HG02678 (cell line): ENCODE results near the gene SLC25A33.

Source experiments
- ATAC-seq: cut with Tn5 transposase; IDR thresholded peaks from one replicate; pipeline ENCODE4 v1.9.1; 2021; ENCODE audit warnings: mild to moderate bottlenecking, moderate library complexity; ENCODE audit not compliant: unreplicated experiment

The SLC25A33 gene

DNA sequence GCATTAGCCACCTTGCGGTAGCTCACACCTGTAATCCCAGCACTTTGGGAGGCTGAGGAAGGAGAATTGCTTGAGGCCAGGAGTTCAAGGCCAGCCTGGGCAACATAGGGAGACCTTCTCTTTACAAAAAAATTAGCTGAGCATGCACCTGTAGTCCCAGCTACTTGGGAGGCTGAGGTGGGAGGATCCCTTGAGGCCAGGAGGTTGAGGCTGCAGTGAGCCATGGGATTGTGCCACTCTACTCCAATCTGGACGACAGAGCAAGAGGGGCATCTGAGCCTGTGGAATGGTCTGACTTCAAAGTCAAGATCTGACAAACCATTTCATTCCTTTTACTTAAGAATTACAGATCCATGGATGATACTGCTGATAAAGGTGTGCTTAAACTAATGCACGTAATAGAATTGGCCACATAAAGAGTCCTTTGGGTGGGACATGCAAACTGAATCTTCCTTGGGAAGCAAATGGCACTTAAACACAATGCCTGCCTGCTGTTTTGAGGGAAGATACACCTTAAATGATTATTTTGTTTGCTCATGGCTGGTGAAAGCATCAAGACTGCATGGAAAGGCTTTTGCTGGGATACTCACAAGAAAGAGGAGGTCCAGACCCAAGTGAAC, 47.0 kb downstream of the SLC25A33 start:
- no peak for ATAC-seq

DNA sequence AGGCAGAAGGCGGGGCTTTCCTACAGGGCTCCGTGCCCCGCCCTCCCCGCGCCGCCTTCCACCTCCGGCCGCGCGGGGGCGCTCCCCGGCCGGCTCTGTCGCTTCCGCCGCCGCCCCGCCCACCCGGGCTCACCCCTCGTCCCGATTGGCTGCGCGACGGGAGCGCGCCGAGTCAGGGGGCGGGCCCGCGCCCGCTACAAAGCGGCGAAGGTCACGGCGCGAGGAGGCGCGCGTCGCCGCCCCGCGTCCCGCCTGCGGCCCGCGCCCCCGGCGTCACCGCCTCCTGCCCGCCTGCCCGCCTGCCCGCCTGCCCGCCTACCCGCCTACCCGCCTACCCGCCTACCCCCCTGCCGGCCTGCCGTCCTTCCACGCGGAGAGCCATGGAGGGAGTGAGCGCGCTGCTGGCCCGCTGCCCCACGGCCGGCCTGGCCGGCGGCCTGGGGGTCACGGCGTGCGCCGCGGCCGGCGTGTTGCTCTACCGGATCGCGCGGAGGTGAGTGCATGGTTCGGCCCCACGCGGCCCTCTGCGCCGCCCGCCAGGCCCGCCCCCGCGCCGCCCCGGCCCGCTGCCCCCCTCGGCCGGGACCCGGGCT, 49.4 kb downstream of the SLC25A33 start, which contains the start of gene TMEM201:
TSS of gene TMEM201 (plus strand) at position 361 of the 593 bp plus-strand sequence. CDS start at position 381, 20 bp downstream.
- peak; percentile 77 for ATAC-seq

DNA sequence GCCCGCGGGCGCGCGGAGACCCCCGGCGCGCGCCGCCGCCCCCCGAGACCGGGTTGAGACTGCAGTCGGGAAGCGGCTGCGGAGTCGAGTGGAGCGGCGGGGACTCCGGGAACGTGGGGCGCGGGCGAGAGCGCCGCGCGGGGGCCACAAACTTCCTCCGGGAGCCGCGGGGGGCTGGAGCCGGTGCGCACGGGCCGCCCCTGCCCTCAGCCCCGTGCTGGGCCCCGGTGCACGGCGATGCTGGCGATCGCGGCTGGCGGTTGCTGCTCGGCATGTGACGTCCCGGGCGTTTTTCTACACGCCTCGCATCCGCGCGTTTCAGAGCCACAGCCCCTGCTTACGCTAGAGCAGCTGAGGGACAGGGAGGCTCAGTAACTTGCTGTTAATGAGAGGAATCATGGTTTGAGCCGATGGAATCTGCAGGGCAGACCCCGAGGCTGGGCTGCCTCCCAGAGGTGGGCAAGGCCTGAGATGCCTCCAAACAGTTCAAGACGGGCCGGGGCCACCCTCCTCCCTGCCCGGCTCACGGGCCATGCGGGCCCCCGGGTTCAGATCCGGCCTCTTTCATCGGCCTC, 50.0 kb downstream of the SLC25A33 start:
- peak; percentile 16 for ATAC-seq

DNA sequence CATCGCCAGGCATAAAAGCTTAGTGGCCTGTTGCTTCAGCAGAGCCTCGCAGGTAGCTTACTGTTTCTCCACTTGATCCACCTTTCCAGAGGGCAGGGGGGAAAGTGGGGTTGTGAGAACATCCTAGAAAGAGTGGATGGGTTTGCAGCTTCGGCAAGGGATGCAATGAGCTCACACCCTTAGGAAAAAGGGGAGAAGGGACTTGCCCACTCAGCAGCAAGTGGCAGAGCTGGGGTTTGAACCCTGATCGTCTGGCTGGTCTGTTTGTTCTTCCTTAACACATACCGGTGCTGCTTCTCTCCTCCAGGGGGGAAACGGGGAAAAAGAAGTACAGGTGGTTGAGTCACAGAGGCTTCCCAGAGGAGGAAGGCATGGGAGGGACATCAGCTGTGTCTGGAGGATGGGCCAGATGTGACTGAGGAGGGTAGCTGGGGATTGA, 50.5 kb downstream of the SLC25A33 start:
- ATAC-seq, result no peak

DNA sequence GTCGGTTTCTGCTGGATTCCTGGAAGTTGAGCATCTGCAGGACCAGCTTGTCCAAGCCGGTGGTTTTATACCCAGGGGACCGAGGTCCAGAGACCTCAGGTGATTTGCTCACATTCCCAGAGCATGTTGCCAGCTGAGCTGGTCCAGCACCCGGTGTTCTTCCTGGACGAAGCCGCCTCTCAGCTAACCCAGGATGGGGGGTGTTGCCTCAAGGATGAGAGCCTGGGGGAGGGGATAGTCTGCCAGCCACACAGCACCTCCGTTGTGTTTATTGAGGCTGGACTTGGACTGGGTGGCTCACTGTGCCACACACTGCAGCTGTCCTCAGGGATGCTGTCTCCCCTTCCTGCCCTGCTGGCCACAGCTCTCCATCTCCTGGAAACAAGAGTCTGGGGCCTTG, 50.9 kb downstream of the SLC25A33 start:
- ATAC-seq, result no peak

DNA sequence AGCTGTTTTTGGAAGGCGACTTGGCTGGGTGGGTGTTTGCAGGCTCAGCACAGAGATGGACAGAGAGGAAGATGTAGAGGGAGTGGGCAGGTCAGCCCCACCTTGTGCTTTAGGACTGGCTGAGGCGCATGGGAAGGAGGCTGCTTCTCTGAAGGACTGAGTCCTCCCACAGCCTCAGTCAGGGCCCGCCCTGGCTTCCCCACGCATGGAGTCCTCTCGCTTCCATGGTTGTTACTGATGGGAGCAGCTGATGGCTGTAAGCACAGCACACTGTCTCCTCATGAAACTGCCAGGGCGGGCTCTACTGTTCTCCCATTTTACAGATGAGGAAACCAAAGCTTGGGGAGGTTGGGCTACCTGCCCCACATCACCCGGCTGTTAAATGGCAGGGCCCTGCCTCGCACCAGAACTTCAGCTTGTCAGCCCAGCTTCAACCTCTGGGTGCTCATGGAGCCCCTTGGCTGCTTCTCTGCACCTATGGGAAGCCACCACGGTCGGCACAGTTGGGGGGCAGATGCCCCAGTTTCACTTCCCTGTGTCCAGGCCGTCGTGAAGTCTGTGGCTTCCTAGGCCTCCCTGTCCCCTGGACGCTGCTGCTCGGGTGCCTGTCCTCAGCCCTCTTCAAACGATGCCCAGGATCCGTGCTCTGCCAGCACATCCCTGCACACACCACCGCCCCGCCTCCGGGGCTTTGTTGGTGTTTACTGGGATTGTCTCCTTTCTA, 51.8 kb downstream of the SLC25A33 start:
- ATAC-seq, result no peak

DNA sequence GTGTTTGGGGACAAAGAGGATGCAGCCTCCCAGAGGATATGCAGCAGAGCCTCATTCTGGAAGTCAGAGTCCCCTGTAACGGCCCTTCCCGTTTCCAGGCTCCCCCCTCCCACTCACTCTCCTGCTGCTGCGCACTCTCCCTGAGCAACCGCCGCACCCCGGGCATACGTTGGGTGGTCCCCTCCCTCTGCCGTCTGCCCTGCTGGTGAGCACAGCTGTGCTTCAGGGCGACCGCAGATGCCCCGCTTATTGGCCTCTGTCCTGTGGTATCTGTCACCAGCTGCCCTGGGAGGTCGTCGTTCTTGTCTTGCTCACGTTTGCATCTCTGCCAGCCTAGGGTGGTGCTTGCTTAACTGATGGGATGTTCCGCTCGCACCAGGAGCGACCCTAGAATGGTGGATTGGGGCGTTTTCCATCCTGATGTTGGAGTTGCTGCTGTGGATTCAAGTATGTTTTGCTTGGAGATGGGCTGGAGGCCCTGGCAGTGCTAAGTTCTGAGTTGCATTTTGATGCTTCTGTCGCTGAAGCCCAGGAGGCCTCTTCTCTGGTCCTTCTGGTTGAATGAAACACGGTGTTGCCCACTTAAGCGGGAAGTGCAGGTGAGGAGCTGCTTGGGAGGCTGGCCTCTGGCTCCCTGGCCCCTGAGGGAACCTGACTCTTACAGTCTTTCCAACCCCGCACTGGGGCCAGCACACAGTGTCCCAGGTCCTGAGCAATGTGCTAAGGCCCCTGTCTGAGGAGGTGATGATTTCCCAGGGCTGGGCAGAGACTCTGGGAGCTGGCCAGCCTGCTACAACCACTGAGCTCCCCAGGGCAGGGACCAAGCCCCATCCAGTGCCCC, 52.6 kb downstream of the SLC25A33 start:
- no peak for ATAC-seq

DNA sequence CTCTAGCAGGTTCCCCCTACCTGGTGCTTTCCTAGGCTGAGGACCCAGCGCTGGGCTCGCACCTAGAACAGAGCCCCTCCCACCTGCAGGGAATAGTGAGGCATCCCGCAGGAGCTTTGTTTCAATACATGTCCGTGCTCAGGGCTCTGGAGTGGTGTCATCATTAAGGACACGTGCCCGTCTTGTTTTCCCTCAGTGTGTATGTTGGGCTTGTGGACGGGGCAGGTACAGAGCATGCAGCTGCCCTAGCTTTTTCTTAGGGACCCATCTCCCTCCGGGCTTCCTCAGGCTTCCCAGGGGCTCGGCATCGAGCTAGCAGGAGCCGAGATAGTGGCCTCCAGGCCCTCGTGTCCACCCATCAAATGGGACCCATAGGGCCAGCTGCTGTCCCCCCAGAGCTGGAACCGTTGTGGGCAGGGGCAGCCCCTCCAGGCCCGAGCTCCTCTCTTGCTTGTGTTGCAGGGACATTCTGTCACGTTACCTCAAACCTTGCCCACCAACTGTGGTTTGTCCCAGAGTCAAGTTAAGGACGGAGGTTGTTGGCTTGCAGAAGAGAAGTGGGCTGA, 53.3 kb downstream of the SLC25A33 start:
- ATAC-seq, result no peak

DNA sequence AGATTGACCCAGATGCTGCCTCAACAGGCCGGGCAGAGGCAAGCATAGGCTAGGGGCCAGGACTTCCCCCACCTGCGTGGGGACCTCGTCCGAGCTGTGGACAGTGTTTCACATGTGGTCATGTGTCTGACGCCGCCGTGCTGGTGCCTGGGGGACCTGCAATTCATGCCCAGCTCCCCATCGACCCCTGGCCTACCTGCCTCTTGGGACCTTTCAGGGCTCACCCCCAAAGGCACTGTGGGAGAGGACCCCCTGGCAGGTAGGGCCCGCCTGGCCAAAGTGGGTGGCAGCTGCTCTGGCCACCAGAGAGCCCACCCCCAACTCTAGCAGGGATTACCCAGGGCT, 53.9 kb downstream of the SLC25A33 start:
- ATAC-seq, result no peak

DNA sequence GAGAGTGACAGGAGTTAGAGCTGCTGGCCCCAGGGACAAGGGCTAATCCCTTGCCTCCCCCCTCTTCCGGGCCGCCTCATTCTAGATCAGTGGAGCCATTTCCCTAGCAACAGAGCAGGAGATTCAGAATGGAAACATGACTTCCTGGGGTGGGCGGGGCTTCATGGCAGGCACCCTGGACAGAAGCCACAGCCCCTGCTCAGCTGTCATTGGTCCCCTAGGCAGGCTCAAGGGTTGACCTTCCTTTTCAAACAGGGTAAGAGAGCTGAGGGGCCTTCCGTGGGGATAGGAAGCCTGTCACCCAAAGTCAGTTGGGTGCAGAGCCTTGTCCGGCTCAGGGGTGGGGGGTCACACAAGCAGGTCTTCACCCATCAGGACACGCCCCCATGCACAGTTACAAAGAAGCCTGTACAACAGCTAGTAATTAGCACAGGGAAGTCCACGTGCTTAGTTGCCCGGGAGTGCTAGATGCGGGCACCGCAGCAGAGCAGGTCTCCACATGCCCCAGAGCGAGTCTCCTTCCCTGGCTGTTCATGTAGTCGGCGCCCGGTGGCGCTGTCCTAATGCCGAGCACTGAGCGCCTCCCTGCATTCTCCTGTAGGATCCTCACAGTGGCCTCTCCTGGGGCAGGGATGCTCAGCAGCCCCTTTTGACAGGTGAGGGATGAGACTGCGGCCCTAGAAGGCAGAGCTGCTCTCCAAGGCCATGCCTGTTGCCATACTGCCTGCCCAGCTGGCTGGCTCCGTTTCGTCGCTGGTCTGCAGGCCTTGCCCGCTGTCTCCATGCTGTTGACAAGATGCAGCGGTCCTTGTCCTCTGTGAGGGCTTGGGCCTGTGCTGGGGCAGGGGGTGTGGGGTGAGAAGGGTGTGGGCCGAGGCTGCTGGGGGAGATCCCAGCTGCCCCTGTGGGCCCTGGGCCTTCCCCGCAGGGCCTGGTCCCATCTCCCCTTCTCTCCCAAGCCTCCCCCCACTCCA, 54.5 kb downstream of the SLC25A33 start:
- peak; percentile 34 for ATAC-seq

DNA sequence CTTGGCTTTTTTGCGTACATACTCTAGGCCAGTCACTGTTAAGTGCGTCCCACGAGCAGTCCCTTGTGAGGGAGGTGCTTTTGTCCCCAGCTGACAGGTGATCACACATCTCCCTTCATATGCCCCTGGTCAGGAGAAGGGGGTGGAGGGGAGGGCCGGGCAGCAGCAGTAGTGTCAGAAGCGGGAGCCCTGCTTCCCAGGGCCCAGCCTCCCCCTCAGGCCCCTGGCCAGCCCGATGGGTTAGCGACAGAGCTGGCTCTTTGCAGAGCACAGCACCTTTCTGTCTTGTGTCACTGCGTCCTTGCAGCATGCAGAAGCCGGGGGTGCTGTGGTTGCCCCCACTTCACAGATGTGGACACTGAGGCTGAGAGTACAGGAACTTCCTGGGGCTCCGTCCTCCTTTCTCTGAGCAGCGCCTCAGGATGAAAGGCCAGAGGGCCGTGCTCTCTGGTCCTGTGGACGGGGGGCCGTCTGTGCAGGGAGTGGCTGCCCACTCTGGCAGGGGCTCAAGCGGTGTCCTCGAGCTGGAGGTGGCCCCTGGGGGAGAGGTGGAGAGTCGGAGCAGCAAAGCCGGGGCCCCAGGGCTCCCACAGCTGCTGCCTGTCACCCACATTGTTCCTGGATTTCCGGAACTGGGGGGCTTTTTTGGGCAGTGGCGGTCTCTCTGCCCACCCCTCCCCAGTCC, 55.3 kb downstream of the SLC25A33 start:
- no peak for ATAC-seq

DNA sequence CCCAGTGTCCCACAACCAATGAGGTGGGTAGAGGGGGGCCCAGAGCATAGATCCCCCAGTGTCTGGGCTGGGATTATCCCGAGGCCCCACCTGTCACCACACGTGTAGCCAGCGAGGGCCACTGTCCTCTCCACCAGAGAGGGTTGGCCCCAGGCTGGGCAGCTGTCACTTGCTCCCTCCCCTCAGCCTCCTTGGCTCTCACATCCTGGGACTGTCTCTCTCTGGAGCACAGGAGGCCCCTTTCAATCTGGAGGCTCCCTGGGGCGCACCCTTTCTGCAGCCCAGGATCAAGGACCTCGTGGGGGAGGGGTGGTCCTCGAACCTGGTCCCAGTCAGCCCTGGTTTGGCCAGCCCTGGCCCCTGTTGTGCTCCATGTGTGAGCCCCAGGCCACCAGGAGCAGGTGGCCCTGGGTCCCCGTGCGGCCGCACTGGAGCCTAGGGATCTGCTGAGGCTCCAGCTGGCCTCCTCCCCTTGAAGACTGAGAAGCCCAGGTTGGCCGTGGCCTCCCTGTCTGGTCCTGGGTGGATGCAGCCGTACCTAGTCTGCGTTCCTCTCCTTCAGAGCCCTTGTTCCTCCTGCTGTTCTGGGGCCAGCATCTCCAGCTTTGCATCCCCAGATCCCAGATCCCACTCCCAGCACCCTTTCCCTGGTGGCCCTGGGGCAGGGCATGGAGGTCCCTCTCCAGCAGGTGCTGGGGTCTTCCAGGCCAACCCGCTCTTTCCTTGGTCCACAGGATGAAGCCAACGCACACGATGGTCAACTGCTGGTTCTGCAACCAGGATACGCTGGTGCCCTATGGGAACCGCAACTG, 56.1 kb downstream of the SLC25A33 start:
- no peak for ATAC-seq

DNA sequence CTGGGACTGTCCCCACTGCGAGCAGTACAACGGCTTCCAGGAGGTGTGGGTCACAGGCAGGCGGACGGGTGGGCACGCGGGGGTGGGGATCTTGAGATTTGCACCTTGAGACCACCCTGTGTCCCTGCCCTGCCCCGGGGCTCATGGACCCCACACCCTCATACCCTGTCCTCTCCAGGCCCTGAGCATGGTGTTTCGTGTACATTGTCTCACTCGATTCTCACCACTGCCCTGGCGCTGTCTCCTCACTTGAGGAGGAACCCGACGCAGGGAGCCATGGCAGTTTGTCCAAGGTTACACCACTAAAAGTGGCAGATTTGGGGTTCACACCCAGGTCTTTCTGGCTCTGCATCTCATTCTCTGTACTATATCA, 56.7 kb downstream of the SLC25A33 start:
- ATAC-seq, result no peak

DNA sequence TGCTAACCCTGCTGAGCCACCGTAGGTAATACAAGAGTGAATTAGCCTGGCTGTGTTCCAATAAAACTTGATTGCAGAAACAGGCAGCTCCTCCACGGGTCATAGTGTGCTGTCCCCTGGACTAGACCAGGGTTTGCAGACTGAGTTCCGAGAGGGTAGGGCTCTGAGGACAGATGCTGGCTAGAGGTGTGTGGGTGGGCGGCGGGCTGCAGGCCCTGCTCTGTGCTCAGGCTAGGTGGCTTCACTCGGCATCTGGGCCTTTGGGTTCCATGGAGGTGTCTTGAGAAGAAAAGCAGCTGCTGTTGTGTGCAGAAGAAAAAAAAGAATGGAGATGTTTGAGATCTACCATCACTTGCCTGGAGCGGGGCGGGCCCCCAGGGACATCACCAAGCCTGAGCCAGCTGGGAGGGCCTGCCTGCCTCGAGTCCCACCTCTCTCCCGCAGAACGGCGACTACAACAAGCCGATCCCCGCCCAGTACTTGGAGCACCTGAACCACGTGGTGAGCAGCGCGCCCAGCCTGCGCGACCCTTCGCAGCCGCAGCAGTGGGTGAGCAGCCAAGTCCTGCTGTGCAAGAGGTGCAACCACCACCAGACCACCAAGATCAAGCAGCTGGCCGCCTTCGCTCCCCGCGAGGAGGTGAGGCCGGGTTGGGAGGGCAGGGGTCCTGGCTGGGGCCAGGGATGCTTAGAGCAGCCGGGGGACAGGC, 57.3 kb downstream of the SLC25A33 start:
- ATAC-seq, result no peak

DNA sequence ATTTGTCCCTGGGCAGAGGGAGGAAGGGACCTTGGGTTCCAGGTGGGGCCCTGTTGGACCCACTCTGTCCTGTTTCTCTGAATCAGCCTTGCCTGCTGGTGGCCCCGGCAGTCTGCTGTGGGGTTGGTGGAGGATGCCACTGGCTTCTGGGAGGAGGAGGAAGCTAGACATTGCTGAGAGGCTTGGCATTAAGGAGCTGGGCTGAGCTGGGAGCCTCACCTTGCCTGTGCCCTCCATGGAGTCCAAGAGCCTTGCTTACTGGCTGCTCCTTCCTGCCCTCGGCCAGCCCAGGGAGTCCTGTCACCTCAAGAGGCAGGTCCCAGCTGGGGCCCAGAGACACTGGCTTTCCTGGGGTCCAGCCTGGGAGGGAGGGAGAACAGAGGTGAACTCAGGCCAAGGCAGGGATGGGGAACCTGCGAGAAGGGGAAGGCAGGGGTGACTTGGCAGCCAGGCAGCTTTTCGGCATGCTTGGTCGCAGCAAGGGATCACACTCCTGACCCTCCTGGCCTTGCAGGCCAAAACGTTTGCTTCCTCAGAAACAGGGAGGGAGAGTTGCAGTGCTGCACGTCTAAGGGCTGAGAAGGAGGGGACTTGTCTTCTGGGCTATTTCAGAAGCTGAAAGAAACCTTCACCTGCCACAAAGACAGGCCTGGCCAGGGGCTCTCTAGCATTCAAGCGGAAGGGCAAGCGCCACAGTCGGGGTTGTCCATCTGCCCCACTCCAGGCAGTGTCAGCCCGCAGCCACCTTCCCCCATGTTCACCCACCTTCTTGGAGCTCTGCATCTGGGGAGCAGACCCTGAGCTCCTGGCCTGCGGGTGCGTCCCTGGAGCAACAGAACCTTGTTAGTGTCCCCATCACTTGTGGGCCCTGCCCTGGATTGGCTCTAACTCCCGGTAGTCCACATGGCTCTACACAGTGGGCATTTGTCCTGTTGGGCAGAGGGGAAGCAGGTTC, 58.4 kb downstream of the SLC25A33 start:
- no peak for ATAC-seq

DNA sequence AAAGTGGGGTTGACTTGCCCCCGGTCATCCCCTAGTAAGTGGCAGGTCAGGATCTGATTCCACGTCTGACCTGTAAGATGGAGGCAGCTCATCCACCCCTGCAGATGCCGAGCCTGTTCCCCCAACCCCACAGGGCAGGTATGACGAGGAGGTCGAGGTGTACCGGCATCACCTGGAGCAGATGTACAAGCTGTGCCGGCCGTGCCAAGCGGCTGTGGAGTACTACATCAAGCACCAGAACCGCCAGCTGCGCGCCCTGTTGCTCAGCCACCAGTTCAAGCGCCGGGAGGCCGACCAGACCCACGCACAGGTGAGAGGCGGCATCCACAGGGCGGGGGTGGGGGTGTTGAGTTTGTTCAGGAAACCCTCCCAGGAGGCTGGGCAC, 59.0 kb downstream of the SLC25A33 start:
- ATAC-seq, result no peak
